H1 (cell line): ENCODE measurements around the gene SLC35A3.

ENCODE experiments used
- BRCA1 ChIP-seq: IDR thresholded peaks from 2 replicates; pipeline ENCODE4 v1.6.1; 2012; ENCODE audit warnings: low read depth, low read length, improper control_type of control experiment
- CHD2 ChIP-seq: IDR thresholded peaks from 2 replicates; pipeline ENCODE4 v1.6.1; 2012; ENCODE audit warnings: low read length, improper control_type of control experiment
- CTCF ChIP-seq, 3 experiments: IDR thresholded peaks; 1 replicate in 2 of 3; 2 replicates in 1 of 3; pipeline versions ENCODE4 v1.5.1 to v1.6.1; 2011; ENCODE audit warnings: low read length in 3 of 3, mild to moderate bottlenecking in 3 of 3, inconsistent platforms in 2 of 3, low read depth in 1 of 3, moderate library complexity in 1 of 3; ENCODE audit not compliant: insufficient read depth in 1 of 3; ENCODE audit errors: control extremely low read depth in 1 of 3
- PHF8 ChIP-seq: fragments of 200-600 bp; sonication (generic); conservative IDR thresholded peaks from 2 replicates; pipeline ENCODE4 v1.7.1; 2012; ENCODE audit warnings: low read depth, mild to moderate bottlenecking, inconsistent platforms, low read length, moderate library complexity
- POLR2A ChIP-seq, 2 experiments: IDR thresholded peaks; 1 replicate in 1 of 2; 2 replicates in 1 of 2; pipeline ENCODE4 v1.6.1; 2011; ENCODE audit warnings: low read depth in 2 of 2, low read length in 2 of 2, mild to moderate bottlenecking in 2 of 2; ENCODE audit errors: control extremely low read depth in 1 of 2
- POLR2AphosphoS5 ChIP-seq: IDR thresholded peaks from 2 replicates; pipeline ENCODE4 v1.6.1; 2011; ENCODE audit warnings: low read depth, low read length
- RAD21 ChIP-seq, 2 experiments: IDR thresholded peaks in 1 of 2; conservative IDR thresholded peaks in 1 of 2; 2 replicates each; pipeline ENCODE4 v1.6.1; 2011; ENCODE audit warnings: low read depth in 2 of 2, low read length in 2 of 2, improper control_type of control experiment in 1 of 2, inconsistent platforms in 1 of 2, mild to moderate bottlenecking in 1 of 2, moderate library complexity in 1 of 2
- SIRT6 ChIP-seq: IDR thresholded peaks from one replicate; pipeline ENCODE4 v1.7.1; 2012; ENCODE audit warnings: low read length, inconsistent platforms
- SP1 ChIP-seq: IDR thresholded peaks from 2 replicates; pipeline ENCODE4 v1.6.1; 2011; ENCODE audit warnings: low read depth, low read length
- TEAD4 ChIP-seq: IDR thresholded peaks from 2 replicates; pipeline ENCODE4 v1.6.1; 2012; ENCODE audit warnings: low read depth, low read length, inconsistent platforms, mixed read lengths
- USF2 ChIP-seq: IDR thresholded peaks from 2 replicates; pipeline ENCODE4 v1.6.1; 2011; ENCODE audit warnings: low read length, improper control_type of control experiment
- ZNF274 ChIP-seq: IDR thresholded peaks from 2 replicates; pipeline ENCODE4 v1.7.0; 2012; ENCODE audit warnings: low read length, borderline replicate concordance; ENCODE audit errors: extremely low read depth

GRCh38 chr1:100028765-100029164 lies 59.0 kb downstream of the SLC35A3 start:
- TF ChIP-seq RAD21 (IDR thresholded peaks at IDR 0.05 in 1 of 2, conservative IDR thresholded peaks at IDR 0.05 in 1 of 2; ENCODE audit: low read depth in 2 of 2, low read length in 2 of 2), result no peak
- TF ChIP-seq CTCF (IDR thresholded peaks at IDR 0.05; ENCODE audit: control extremely low read depth in 1 of 3, insufficient read depth in 1 of 3, low read depth in 1 of 3, low read length in 3 of 3), result no peak
- TF ChIP-seq TEAD4, result no peak
- TF ChIP-seq POLR2AphosphoS5, result no peak
- no peak for TF ChIP-seq CHD2
- no peak for TF ChIP-seq USF2
- no peak for TF ChIP-seq SIRT6
- no peak for TF ChIP-seq PHF8
- TF ChIP-seq ZNF274, result no peak
- TF ChIP-seq SP1, result no peak
- no peak for TF ChIP-seq POLR2A (IDR thresholded peaks at IDR 0.05; ENCODE audit: control extremely low read depth in 1 of 2, low read depth in 2 of 2, low read length in 2 of 2)
- TF ChIP-seq BRCA1, result no peak
